ENCODE measurements around the gene RPS8.
A peak's percentile ranks its signal among the peaks of the same experiment; 100 is the strongest.
"Not testable (repeated sequence)": the region's sequence is repeated elsewhere in the genome, so short reads cannot be mapped to it uniquely, and the experiment has no call there.

Gene RPS8

DNA sequence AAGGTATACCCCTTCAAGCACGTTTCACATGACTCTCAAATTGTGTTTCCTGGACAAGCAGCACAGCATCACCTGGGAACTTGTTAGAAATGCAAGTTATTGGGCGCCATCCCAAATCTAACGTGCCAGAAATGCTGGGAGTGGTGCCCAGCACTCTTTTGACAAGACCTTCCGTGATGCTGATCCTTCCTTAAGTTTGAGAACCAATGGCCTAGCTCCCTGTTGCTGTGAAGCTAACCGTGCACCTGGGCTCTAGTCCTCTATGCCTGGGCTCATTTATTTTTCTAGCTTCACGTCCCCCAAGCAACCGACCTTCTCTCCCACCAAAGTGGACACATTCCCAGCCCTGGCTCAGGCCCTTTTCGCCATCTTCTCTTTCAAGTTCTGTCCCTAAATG is 8.4 kb downstream of the RPS8 start:
- DNase-seq: peak; percentile 12

DNA sequence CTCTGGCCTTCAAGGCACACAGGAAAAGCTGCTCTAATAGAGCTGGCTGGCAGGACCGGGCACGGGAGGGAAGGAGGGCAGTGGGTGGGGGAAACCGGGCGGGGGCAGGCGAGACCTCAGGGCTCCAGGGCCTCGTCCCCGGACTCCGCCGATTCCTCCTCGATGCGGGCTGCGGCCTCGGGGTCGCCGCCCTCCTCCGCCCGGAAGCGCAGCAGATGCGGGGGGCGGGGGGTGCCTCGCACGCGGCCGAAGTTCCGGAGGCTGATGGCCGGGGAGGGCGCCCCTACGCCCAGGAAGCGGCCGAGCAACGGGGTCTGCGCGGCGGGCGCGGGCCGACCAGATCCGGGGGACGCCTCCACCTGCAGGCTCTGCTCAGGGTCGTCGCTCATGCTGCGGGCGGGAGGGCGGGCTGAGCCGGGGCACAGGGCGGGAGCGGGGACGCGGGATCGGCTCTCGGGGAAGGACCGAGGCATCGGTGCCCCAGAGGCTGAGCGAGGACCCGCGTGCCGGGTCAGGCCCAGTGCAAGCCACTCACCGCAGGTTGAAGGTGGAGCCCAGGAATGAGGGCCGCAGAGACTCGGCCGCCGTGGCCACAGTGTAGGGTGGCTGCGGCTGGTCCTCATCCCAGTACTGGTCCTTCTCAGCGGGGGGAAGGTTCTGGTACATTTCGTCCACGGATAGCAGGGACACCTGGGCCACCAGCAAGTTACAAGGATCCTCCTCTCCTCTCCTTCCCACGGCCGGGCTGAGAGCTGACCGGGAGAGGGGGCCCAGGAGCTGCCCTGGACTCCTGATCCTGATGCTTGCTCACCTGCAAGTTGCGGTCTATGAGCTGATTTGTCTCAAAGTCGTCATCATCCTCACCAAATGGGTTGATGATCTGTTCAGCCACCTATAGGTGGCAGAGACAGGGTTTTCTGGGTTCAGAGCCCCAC is 9.0 kb downstream of the RPS8 start:
- no peak for DNase-seq

DNA sequence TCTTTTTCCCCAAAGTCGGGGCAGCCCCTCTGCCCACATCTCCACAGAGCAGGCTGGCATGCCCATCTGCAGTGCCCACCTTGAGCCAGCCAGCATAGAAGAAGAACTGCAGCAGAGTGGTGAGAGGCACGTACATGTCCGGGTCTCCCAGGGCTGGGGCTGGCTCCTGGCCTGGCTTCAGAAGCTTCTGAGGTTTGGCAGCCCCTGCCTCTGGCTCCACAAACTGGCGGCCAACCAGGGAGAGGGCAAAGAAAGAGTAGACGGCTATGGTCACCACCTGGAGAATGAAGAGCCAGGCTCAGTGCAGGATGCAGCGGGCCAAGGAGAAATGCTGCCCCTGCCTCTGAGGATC is 9.7 kb downstream of the RPS8 start:
- DNase-seq: no peak

DNA sequence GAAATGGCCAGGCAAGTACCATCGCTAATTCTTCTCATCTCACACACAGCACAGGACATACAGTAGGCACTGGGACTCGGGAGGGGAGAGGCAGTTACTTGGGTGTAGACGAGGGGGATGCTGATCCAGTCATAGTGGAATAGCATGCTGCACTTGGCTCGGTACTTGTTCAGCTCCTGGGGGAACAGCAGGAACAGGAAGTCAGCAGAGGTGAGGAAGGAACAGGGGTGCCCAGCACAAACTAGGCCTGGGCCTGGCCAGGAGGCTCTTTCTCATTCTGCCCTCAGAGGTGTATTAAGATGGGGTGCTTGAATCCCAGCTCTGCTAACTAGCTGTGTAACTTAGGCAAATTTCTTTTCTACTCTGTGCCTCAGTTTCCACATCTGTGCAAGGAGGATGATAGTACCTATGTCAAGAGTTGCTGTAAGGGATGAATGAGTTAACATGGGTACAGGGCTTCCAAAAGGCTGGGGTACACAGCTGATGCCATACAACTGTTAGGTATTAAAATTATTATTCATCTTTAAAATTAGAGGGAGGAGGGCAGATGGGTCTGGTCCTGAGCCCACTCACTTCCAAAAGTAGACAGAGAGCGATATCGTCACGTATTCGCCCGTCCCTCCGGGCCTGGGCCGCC is 10.3 kb downstream of the RPS8 start:
- no peak for DNase-seq

DNA sequence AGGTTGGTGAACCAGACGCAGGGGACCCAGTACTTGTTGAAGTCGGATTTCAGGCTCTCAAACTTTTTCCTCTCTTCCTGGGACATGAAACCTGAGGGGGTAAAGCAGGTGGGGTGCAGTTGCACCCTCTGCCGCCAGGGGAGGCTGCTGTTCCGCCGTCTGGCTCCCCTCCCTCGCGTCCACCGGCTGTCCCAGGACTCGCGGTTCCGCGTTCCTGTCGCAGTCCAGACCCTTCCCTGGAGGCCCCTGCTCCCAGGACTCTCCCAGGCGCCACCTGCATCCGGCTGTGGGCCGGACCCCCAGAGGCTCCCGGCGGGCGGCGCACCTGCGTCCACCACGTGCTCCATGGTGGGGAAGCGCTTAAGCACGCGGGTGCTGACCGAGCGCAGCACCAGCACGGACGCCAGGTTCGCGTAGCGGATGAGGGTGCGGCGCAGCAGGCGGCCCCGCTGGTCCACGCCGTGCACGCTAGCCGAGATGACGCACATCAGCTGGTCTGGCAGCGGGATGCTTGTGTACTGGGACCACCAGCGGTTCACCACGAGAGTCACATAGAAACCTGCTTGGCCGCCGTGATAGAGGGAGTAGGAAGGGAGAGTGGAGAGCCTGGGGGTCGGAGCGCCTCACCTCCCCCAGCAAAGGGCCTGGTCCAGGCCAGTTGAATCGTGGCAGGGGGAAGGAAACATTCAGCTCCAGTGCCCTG is 10.9 kb downstream of the RPS8 start:
- peak; percentile 24 for DNase-seq

DNA sequence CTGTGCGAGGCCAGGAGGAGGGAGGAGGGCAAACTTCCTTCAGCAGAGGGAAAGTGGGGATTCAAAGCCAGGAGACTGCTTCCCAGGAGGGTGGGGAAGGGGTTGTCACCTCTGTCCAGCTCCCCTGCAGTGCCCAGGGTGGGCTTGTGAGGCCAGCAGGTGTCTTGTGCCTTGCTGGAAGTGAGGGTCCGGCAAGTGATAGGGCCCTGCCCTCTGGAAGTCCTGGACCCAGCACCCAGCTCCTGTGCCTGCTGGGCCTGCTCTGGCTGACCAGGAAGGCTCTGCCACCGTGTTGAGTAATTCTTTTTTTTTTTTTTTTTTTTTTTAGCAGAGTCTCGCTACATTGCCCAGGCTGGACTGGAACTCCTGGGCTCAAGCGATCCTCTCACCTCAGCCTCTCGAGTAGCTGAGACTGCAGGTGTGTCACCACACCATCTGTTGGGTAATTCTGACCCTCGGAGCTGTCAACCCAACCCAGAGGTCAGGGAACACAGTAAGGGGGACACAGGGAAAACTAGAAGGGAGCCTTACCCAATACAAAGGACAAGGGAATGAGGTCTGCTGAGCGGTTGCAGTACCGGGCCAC is 11.6 kb downstream of the RPS8 start:
- no peak for DNase-seq

DNA sequence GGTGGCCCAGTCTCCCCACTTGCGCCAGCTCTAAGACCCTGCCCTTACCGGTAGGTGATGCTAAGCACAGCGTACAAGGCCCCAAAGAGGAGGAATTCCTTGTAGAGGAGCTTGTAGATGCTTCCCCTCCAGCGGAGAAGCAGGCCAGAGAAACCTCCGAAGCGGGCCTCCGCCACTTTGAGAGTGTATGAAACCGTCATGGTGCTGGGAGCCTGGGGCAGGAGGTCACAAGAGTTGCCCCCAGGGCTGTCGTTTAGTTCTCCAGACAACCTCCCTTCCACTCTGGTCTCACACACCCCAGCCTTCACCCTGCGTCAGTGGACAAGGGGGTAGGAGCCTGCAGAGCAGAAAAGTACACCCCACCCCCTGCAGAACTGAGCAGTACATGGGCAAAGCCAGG is 12.2 kb downstream of the RPS8 start:
- no peak for DNase-seq

DNA sequence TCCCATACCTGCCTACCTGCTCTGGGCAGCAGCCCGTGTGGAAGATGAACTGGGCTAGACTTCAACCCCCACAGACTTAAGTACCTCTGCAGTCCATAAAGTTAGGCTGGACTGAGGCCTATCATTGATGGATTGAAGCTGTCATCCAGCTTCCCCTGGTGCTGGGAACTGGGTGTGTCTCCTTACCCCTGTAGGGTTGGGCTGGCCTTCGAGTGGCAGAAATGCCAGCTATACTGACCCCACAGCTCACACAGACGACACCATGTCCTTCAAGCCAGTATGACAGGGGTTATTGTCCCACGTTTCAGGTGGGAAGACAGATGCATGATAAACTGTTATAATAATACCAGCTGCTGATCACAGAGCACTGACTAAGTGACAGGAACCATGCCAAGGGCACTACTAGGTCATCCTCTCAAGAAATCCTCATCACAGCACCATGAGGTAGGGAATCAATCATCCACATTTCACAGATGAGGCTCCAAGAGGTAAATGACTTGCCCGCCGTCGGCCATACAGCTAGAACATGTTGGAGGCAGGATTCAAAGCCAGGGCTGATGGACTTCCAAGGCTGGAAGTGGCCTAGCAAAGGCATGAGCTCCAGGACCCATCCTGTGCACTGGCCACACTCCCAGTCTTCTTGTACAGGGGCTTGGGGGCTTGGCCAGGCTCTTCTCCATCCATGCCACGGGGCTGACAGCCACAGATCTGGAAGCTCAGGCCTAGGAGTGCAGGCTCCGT is 12.9 kb downstream of the RPS8 start, which contains the start of gene BEST4:
TSS of gene BEST4 (minus strand) at position 51 of the 741 bp plus-strand sequence. CDS start 465 bp downstream, outside the sequence.
- DNase-seq: no peak

DNA sequence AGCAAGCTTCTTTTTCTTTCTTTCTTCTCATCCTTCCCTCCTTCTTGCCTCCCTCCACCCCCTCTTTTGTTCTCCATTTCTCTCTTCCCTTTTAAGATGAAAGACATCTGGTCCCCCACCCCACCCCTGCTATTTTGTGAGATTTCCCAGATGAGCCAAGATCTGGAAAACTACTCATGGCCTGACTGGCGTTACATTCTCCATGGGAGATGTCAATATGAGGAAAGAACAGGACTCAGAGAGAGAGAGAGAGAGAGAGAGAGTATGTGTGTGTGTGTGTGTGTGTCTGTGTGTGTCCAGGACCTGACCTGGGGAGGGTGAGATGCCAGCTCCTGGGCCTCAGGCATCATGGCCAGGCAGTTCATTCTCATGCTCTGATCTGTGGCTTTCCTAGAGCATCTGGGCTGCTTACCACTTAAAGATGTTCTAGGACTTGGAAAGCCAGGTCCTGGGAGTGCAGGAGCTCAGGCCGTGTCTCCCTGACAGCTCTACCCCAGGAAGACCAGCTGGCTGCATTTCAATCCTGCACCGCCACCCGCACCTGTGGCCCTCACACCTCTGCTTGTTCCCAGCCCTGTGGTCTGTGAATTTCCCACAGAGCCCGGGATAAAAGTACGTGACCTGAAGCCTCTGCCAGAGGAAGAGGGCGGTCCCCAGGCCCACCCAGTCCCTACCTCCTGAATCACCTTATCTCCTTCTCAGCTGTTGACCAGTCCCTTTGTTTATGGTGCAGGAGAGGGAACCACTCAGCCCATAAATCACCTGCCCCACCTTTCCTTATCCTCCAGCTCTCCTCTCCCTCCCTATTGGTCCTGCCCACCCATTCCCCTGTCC is 15.8 kb downstream of the RPS8 start:
- no peak for DNase-seq

DNA sequence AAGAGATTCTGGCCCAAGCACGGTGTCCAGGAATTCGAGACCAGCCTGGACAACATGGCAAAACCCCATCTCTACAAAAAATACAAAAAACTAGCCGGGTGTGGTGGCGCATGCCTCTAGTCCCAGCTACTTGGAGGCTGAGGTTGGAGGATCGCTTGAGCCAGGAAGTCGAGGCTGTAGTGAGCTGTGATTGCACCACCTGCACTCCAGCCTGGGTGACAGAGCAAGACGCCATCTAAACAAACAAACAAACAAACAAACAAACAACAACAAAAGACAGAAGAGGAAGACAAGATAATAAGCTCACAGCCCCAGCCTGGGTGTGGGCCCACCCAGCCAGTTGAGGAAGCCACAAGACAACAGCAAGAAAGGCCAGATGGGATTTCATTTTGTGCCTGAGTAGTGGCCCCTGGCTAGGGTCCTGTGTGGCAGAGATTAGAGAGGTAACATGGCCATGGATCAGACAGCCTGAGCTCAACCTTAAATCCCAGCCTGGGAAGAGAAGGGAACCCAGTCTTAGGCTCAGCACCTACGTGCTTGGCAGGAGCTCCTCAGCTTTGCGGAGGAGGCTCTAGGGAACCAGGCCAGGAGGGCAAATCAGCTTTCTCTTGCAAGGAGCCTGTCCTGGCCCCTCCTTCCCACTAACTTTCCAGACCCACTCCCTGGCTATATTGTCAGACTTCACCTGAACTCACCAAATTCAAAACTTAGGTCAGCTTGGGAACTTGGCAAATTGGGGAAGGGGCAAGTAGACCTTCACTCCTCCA is 17.6 kb downstream of the RPS8 start:
- DNase-seq: no peak

DNA sequence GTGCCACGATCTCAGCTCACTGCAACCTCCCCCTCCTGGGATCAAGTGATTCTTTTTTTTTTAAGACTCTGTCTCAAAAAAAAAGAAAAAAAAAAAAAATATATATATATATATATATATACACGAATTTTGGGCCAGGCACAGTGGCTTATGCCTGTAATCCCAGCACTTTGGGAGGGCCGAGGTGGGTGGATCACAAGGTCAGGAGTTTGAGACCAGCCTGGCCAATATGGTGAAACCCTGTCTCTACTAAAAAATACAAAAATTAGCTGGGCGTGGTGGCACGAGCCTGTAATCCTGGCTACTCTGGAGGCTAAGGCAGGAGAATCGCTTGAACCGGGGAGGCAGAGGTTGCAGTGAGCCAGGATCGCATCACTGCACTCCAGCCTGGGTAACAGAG is 22.5 kb downstream of the RPS8 start:
- not testable (repeated sequence) for DNase-seq

DNA sequence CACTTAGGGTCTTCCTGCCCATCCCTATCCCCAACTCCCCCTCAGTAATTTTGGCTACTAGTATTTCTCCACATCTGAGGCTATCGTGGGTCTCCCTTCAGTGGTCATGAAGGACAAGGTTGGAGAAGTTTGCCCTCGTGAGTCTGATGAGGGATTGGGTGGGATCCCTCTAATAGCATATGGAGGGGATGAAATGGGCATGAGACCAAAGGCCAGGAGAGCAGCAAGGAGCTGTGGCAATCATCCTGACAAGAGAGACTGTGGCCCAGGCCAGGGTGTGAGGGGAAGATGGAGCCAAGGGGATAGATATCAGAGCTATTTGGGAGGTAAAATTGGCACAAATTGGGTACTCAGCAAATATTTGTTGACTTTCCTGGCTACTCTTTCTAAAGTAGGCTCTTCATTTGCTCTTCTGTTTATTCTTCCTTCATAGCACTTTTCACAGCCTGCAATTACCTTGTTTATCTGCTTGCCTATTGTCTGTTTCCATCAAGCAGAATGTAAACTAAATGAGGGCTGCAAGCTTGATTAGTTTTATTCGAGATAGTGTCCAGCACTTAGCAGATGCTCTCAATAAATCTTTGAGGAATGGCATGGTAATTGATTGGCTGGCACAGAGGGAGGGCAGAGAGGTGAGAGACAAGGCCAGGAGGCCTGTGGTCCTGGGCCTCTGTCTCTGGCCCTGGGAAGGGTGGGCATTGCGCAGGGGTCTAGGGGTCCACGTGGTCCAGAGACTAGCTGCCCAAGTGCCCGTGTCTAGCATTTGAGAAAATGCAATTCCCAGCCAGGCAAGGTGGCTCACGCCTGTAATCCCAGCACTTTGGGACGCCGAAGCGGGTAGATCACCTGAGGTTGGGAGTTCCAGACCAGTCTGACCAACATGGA is 23.4 kb downstream of the RPS8 start:
- DNase-seq: no peak

DNA sequence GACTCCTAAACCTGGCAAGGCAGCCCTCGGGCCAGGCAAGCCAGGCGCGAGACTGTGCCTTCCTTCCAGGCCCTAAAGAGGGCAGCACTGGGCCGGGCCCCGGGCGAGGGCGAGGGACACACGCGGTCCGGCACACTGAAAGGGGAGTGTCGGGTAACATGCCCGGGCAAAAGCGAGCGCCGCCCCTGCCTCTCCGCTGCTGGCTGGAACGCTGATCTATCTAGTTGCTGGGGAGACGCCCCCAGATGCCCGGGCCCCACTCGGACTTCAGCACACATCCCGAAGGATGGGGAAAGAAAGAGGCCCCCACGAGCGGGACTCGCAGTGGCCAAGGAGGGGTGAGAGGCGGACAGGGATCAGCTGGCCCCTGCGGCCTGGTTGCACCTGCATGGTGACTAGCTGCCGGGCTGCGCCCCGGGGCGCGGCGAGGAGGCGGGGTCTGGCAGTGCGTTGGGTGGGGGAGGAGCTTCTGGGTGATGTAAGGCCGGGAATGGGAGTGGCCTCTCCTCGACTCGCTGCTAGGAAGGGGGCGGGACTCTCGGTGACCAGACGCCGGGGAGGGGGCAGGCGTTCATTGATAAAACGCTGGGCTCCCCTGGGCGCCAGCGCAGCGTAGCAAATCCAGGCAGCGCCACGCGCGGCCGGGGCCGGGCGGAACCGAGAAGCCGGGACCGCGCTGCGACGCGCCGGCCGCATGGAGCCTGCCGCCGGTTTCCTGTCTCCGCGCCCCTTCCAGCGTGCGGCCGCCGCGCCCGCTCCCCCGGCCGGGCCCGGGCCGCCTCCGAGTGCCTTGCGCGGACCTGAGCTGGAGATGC is 24.6 kb downstream of the RPS8 start, which contains the start of gene PLK3:
TSS of gene PLK3 (plus strand) at position 608 of the 815 bp plus-strand sequence. CDS start at position 695, 87 bp downstream.
- DNase-seq: peak; percentile 98

DNA sequence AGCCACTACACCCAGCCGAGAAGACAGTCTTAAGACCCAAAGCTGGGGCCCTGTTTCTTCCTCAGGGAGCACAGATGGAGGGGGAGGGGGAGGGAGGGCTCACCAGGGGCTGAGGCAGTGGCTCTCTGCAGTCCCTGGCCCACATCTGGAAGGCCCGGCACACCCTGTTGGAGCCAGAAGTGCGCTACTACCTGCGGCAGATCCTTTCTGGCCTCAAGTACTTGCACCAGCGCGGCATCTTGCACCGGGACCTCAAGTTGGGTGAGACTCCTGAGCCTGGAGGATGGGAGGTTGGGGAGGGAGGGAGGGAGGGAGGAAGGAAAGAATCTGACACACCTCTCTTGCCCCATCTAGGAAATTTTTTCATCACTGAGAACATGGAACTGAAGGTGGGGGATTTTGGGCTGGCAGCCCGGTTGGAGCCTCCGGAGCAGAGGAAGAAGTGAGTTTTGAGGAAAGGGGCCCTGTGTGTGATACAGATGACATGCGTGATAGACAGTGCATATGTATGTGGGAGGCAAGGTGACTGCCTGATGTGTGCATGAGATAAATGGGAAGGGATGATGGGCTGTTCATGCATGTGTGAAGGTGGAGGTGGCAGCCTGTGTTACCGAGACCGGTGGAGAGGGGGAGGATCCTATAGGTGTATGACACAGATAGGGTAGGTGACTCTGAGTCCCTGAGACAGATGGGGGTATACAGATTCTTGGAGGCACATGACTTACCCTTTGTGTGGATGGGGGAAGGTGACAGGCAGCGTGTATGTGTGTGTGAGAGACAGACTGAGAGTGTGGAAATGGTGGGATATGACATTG is 26.4 kb downstream of the RPS8 start:
- DNase-seq: no peak

DNA sequence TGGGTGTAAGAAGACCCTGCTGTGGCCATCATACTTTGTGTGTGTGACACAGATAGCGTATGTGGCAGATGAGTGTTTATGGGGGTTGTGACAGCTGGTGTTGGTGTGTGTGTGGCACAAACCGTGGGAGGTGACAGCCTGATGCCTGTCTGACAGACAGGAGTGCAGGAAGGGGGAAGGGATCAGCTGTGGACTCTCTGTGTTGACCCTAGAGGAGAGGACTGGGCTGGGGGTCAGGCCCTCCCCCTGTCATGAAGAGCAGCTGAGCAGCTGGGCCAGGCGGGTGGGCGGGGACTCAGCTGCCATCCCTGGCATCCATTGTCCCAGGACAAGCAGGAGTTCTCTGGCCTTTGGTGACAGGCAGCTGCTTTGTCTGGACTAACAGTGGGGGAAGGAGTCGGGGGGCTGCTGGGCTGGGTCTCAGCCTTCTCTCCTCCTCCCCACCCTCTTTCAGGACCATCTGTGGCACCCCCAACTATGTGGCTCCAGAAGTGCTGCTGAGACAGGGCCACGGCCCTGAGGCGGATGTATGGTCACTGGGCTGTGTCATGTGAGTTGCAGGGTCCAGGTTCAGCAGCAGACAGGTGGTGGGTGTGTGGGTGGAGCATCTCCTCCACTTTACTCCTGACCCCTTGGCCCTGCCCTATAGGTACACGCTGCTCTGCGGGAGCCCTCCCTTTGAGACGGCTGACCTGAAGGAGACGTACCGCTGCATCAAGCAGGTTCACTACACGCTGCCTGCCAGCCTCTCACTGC is 27.1 kb downstream of the RPS8 start:
- no peak for DNase-seq

DNA sequence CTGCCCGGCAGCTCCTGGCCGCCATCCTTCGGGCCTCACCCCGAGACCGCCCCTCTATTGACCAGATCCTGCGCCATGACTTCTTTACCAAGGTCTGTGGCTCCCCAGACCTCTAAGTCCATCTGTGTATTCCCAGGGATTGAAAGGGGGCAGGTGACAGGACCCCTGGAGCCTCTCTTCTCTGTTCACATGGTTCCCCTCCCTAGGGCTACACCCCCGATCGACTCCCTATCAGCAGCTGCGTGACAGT is 27.6 kb downstream of the RPS8 start:
- DNase-seq: no peak
